ENCODE results near the gene ZNF474.
"Not testable (repeated sequence)": the region's sequence is repeated elsewhere in the genome, so short reads cannot be mapped to it uniquely, and the experiment has no call there.

ZNF474 gene

DNA sequence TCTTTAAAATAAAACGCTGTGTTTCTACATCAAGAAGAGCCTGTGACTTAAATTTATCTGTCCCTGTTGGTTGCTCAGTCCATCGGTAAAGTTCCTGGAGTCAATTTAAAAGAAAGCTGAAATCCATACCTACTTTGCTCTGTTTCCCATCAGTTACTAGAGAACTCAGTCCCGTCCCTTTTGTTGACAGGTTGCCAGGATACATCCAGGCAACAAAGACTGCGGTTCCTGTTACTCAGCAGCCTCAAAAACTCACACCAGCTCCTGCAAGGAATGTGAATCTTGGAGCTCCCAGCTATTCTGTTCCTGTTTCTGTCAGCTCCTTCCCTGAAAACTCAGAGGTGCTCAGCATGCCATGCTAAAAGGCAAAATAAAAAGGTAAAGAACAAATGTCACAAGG is at the start of gene ZNF474:
Gene ZNF474, plus strand, starts transcription at position 241 of the 400 bp plus-strand sequence. CDS start 22,445 bp downstream, outside the sequence.
- DNase-seq (ENCODE audit: low read depth): no peak

DNA sequence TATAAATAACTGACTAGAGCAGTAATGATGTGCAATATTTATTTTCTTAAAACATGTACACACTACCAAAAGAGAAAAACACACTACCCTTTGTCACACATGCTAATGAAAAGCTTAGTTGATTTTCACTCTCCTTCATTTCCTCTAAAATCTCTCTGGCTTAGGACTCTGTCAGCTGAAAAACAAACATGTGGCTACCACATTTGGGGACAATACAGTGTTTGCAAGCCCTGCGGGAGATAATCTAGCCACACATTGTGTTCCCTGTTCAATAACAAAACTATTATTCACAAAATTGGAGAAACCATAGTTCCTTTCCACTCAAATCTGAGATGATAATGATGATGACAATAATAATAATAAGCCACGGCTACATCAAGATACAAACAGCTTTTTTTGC is 47.8 kb upstream of the ZNF474 start:
- DNase-seq (ENCODE audit: low read depth): no peak

DNA sequence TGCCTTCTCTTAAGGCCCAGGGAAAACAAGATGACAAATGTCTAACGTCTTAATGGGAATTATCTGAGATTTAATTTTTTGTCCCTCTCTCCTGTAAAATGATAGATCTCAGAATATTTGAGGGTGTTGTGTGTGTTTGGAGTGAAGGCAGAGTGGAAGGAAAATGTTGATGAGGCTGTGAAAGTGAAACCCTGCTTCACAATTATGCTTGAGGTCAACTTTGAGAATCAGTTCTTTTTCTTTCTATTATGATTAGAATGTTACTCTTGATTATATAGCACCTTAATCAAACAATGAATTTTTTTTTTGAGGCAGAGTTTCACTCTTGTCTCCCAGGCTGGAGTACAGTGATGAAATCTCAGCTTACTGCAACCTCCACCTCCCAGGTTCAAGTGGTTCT is 45.8 kb upstream of the ZNF474 start:
- DNase-seq (ENCODE audit: low read depth): no peak

DNA sequence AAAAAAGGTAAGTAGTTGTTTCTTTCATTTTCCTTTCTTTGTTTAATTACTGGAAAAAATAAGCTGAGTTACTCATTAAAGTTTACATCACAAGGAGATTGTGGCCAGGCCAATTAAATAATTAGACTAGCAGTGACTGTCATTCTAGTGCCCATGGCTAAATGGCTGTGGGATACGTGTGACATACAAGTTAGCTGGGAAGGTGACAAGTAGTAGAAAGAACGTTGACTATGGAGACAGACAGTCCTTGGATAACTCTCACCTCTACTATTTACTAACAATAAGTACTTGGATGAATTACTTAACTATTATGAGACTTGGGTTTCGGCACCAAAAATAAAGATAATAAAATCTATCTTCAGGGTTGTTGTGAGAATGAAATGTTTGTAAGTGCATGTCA is 44.3 kb upstream of the ZNF474 start:
- no peak for DNase-seq (ENCODE audit: low read depth)

DNA sequence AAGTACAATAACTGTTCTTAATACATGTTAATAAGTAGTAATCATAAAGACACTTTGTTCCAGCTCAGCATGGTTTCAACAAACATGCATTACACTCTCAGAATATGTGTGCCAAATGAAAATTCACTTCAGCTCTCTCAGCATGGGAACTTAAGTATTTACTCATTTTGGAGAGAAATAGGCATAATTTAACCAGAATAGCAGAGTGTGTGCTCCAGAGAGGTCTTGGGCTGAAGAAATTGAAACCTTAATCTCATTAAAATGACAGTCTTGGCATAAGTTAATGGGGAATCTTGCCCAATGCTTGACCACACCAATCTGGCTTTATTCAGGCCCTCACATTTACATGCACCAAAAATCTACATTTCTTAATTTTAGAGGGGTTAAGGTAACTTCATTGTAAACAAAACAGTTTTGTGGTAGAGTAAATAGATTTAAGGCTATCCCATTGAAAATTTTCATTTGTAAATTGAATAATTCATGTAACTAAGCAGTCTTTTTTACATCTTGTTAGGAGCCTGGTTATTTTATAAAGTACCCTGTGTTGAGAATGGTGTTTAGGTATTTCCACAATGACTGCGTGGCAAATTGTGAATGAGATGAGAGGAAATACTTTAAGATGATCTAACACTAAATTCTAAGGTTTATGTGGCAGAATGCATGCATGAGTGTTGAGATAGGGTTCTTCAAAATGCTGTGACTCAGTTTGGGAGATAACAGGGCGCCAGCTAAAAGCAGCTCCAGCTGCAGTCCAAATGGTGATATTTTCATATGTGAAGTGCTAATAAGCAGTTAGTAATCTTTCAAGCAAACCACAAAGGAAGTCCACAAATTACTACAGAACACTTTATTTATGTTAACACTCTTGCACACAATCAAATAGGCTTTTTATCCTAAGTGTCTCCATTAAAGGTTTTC is 40.0 kb upstream of the ZNF474 start:
- DNase-seq (ENCODE audit: low read depth): no peak

DNA sequence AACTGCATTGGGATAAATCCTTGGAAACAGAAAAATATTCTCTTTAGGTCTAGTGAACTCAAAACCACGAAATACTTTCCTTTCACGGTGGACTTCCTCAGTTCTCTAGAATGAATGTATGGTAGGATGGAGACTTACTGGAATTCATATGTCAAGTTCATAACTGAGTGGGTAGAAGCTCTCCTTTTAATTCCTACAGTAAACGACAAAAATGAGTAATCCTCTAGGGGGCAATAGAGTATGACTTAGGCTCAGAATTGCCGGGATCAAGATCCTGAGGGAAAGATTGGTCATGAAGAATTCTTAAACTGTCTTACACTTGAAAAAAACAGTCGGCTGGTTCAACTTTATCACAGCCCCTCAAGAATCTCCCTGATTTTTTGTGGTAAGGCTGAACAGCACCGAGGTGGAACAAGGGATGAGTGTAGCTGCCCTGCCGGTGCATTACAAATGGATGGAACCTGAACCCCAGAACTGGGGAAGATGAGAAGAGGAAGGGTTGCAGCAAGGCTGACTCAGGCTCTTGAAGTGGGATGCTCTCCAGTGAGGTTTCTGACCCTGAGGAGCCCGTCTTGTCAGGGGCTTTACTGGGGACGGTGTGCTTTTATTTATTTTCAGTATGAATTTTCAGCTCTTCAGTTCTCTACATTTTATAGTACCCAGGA is 37.3 kb upstream of the ZNF474 start:
- no peak for DNase-seq (ENCODE audit: low read depth)

DNA sequence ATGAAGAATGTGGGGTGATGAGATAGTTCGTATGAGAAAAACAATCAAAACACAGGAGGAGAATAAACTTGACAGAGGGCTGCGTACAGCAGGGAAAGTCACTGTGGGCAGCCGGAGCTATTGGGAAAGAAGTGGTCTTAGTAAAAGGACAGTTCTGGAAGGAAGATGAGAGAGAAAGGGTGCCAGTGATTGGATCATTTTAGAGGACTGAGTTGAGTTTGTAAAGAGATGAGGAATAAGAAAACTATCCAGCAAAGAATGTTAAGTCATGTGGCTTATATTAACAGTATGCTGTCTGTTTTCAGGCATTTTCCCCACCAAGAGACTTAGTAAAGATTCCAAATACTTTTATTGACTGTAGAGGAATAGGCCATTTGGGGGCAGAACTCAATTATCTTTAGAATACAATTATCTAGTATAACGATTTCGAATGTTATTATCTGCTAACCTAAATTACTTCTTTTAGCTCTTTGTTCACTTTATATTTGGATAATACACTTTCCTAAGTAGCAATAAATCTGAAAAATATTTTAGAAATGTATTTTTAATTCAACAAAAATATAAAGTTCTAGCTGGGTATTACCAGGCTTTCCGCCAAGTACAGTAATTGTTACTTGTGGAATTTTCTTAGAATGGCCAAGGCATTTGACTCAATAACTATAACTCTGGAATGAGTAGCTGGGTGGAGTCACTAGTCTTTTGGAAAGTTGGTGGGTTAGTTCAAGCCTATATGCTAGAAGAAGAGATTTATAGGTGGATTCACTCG is 35.7 kb upstream of the ZNF474 start:
- DNase-seq (ENCODE audit: low read depth): no peak

DNA sequence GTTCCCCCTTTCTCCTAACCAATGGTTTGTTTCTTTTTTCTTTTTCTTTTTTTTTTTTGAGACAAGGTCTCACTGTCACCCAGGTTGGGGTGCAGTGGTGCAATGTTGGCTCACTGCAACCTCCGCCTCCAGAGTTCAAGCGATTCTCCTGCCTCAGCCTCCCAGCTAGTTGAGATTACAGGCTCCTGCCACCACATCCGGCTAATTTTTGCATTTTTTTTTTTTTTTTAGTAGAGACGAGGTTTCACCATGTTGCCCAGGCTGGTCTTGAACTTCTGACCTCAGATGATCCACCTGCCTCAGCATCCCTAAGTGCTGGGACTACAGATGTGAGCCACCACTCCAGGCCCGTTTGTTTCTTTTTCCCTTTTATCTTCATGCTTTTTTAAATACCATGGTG is 35.1 kb upstream of the ZNF474 start:
- DNase-seq (ENCODE audit: low read depth): not testable (repeated sequence)

DNA sequence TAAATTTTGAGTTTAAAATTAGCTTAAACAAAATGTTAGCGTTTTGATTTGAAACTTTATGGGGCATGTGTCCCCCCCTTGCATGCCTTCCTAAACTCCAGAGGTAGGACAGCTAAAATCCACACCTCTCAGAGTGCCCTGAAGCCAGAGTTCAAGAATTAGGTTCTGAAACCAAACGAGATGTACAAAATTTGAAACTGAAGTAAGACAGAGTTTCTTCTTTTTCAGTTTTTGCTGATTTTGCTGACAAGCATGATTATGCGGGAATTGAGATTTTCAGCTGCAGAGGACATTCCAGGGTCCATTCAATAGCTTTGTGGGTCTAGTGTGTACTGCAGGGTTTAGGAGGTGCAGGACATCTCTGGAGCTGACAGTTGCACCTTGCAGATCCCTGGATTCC is 34.2 kb upstream of the ZNF474 start:
- no peak for DNase-seq (ENCODE audit: low read depth)

DNA sequence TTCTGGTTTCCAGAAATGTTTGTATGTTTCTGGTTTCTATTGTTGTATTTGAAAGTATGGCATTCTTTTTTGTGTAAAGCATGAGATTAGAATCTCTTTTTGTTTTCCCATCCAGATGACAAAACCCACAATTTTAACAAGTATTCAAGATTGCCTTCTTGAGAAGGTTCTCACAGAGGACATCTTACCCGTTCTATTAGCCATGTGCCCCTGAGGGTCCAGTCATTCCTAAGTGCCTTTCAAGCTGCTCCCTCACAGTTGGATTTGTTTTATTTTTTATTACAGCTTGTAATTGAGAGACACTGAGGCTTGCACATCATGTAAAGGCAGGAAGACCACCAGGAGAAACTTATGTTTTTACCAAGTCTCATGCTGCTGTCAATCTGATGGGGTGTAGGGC is 32.0 kb upstream of the ZNF474 start:
- DNase-seq (ENCODE audit: low read depth): no peak

DNA sequence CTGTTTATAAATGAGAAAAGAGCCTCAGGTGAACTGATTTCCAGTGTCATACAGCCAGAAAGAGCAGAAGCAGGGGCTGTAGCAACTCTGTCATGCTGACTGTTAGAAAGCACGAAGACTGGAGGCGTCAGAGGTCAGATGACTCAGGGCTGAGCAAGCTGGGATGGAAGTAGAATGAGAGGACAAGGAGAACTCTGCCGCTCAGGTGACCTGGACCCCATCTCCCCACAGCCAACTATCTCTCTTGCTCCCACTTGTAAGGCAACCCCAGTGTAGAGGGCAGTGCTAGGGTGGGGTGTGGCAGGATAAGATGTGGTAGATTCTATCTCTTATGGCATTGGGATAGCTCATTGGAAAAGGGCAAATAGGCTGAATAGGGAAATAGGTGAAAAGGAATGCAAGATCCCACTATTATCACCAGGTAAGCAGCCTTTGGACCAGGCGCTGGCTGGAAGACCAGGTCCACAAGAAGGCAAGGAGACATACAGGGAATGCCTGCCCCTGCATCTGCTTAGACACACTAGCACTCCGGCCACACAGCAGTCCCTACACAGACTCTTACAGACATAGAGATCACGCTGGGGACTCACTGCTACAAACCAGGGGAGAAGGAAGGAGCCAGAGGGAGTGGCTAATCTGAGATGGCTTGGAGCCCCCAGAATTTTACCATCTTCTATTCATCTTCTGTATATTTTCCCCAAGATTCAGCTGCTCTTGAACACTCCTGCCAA is 30.1 kb upstream of the ZNF474 start:
- no peak for DNase-seq (ENCODE audit: low read depth)

DNA sequence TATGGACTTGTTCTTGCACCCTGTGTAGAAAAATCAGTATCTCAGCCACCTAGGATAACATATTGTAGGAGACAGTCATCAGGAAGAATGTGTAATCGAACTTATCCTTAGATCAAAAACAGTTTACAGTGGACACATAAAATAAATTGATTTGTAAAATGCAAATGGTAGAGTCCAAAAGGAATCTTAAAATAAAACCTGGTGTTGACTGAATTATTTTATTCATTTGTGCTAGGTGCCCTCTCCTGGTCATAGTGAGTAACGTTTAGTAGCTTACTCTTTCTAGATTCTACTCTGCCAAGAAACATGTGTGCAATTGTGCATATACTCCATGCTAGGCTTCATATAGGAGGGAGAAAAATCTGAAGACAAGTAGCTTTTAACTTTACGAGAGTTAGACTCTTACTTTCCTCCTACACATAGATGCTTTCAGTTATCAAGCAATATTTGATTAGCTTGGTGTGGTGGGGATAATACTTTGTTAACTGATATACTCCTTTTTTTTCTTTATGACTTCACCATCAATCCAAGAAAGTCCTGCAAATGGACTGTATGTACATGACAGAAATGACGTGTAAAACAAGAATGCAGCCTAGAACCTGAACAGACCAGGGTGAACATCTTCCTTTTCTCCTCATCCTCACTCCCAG is 27.6 kb upstream of the ZNF474 start:
- no peak for DNase-seq (ENCODE audit: low read depth)

DNA sequence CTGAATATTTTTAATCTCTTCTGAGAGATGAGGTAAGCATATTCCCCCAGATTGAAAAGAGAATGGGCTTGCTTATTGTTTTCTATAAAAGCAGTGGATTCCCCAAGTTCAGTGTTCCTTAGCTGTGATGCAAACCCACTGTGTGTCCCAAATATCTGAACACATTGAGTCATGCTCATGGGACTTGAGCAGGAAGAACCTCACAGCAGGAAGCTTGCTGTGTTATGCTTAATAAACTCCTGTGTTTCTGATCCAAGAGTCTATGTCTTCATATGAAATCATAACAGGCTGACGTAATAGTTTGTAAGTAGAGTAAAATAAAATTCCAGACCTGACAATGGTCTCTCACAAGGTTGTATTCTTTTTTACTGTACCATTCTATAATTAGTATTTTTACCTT is 26.5 kb upstream of the ZNF474 start:
- no peak for DNase-seq (ENCODE audit: low read depth)

DNA sequence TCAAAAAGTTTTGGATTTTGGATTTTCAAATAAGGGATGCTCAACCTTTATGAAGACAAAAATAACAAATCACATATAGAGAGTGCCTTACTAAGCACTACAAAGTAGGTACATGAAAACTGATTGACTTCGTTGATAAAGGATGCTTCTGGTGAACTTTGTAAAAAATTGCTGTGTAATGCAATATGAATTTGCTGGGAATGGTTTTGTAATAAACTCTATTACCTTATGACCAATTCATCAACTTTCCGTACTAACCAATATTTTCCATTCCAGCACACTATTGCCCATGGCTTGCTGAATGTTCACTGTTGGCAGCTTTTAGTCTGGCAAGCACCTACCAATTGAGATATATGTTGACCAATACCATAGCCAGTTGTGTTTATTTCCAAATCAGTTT is 23.4 kb upstream of the ZNF474 start:
- no peak for DNase-seq (ENCODE audit: low read depth)

DNA sequence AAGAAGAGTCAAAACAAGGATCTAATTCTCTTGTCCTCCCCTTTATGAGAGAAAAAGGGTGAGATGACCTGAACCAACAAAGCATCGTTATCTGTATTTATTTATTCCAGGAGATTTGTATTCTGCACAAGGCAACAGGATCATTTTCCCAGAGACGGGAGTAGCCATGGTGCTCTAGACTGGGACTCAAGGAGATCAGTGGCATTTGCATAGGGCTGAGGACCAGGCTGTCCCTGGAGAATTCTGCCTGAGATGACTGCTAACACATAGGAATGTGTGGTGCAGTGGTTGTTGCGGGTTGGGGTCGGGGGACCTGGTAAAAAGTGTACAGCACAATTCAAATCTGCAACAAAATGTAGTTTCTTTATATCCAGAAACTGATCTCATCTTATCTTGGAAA is 22.3 kb upstream of the ZNF474 start:
- no peak for DNase-seq (ENCODE audit: low read depth)

DNA sequence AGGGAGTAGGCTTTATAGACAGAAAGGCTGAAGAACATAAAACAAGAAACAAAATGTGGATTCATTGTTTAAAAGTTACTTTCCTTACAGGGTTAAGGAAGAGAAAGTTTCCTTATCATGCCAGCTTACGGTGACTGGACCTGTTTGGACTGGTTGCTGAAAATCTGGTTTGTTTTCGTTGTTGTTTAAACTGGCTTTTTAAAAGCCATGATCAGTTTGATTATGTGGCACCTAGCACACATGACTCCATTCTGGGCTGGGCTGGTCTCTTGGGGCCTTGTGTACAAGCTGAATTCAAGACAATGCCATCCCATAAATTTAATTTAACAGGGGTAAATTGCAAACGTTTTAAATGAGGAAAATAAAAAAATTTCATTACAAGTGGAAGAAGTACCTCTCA is 18.4 kb upstream of the ZNF474 start:
- no peak for DNase-seq (ENCODE audit: low read depth)

DNA sequence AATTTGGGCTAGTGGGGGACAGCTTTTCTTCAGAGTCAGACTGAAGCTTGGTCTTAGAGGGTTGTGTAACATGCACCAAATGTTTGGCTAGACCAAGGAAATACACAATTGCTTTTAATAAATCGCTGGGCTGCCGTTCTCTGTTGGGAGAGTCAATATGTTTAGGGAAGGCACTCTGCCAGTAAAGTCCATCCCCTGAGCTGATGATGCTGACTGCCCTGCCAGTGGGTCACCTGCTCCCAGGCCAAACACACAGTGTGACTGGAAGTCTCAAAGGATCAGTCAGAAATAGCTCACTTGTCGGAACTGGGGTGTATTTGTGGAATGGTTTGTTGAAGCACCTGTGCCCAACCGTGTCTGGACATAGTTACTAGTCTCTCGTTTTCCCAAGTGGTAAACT is 17.9 kb upstream of the ZNF474 start:
- DNase-seq (ENCODE audit: low read depth): no peak

DNA sequence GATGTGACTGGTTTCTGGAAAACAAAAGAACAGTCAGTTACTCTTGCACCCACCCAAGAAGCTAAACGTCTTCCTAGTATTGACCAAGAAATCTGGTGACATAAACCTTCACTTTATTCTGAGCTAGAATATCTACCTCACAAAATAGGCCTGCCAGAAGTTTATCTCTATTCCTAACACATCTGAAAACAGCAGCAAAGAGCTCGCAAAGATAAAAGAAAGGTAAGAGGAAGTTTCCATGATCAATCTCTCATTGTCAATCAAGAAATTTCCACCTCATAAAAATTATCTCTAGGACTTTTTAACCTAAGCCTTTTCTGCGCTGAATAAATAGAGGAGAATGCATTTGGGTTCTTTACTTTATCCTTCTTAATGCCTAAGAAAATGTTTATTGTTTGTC is 17.3 kb upstream of the ZNF474 start:
- no peak for DNase-seq (ENCODE audit: low read depth)

DNA sequence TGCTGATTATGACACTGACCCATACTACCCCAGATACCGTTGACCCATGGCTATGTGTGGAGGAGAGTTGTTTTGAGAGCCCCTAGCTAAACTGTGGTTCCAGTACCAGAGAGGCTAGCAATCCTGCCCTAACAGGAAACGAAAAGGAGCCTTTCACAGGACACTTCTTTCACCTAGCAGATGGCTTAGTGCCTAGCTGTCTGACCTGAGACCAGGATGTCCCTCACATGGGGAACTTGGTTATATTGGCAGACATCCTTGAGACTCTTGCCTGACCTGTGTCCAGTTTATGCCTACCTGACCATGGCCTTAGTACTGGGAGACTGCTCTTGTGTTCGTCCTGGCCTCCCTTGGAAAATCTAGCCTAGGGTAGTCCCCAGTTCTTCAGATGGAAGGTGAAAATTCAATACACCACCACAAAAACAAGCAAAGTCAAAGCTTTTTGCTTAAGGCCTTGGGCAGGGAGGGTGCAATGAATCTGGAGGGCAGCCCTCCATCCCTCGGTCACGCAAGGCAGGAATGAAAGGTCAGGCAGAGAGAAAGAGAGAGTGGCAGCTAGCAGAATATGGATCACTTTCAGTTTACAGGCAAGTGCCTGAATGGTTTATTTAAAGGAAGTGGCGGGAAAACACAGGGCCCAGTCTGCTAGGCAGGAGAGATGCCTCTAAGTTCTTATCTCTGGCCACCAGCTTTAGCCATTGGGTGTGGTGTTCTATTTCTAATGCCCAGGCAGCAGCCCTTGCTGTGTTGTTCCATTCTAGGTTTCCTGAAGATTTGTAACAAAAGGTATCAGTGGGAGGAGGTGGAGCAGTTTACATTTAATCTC is 16.4 kb upstream of the ZNF474 start:
- no peak for DNase-seq (ENCODE audit: low read depth)

DNA sequence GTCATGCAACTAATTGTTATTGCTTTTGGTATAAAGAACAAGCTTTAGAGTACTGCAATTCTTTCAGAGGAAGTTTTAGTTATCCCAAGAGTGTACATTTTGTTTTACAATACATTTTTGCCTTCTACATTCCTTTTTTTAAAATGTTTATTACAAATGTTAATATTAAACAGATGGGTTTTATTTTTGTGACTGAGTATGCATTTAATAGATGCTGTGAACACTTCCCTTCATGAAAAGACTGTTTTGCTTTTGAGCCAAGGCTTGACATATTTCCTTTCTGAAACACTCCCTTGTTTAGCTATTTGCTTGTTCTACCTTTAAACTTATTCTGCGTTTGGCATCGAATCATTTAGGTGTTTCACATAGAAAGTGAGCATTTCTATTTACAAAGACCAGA is 14.8 kb upstream of the ZNF474 start:
- DNase-seq (ENCODE audit: low read depth): no peak
